Sigmoid colon (tissue), 4 donors: Measurements from ENCODE around the gene PEX3.

Source experiments
- CTCF ChIP-seq, 4 experiments: fragments of 450-650 bp in 3 of 4; fragments of 200-600 bp in 1 of 4; IDR thresholded peaks; one replicate each; pipeline ENCODE4 v1.5.1; 2016 to 2019; ENCODE audit warnings: antibody characterized with exemption in 4 of 4, mild to moderate bottlenecking in 3 of 4, moderate library complexity in 2 of 4
- EP300 ChIP-seq, 4 donors: sonication (generic); formaldehyde crosslinking; IDR thresholded peaks; one replicate each; pipeline ENCODE4 v1.6.1; 2017; ENCODE audit warnings: antibody characterized with exemption in 4 of 4
- POLR2A ChIP-seq, 2 donors: fragments of 450-650 bp; IDR thresholded peaks; one replicate each; pipeline ENCODE4 v1.6.1; 2016; ENCODE audit warnings: antibody characterized with exemption in 2 of 2, mild to moderate bottlenecking in 2 of 2, moderate library complexity in 2 of 2
- POLR2AphosphoS5 ChIP-seq, 4 donors: sonication (generic); formaldehyde crosslinking; IDR thresholded peaks; one replicate each; pipeline ENCODE4 v1.6.1; 2017; ENCODE audit warnings: antibody characterized with exemption in 4 of 4

- TF ChIP-seq CTCF (IDR thresholded peaks at IDR 0.05) (no peak), POLR2A (IDR thresholded peaks at IDR 0.05) (no peak), POLR2AphosphoS5 (IDR thresholded peaks at IDR 0.05) (no peak), EP300 (IDR thresholded peaks at IDR 0.05) (no peak)
Observed at GRCh38 chr6:143457563-143458359, 7.2 kb downstream of the PEX3 start.
